ENCODE measurements around the gene CLVS2. TPM values are rescaled to one million over a fixed set of nuclear protein-coding genes. Genes with fewer than 3 reads are reported as not detected.

CLVS2 gene
- total RNA-seq, 1 experiment from 2014 or later: not detected

GRCh38 chr6:123117145-123117908, 121.3 kb downstream of the CLVS2 start:
- no peak for DNase-seq (ENCODE audit: extremely low read depth, low read depth)

GRCh38 chr6:123118811-123119210, 122.8 kb downstream of the CLVS2 start:
- no peak for DNase-seq (ENCODE audit: extremely low read depth, low read depth)

Other genes with a start within 250 kb of the CLVS2 start
- gene FABP7, start 216.5 kb upstream of the CLVS2 start, total RNA-seq (2014; rRNA removed; shearing (Covaris generic)): not detected in 2 replicates
- gene SMPDL3A, start 207.0 kb upstream of the CLVS2 start, total RNA-seq (2014; rRNA removed; shearing (Covaris generic)): 2.0 and 2.3 TPM in 2 replicates